Testis (tissue), 2 donors: ENCODE results near the gene FAM222B.

Experiments
- CTCF ChIP-seq, 3 experiments: fragments of 450-650 bp in 2 of 3; fragments of 200-600 bp in 1 of 3; sonication (generic) in 1 of 3; IDR thresholded peaks; one replicate each; pipeline ENCODE4 v1.5.1; 2016 to 2019; ENCODE audit warnings: antibody characterized with exemption in 3 of 3, mild to moderate bottlenecking in 2 of 3, moderate library complexity in 1 of 3
- POLR2A ChIP-seq: fragments of 450-650 bp; IDR thresholded peaks from one replicate; pipeline ENCODE4 v1.6.1; 2017; ENCODE audit warnings: antibody characterized with exemption, mild to moderate bottlenecking, moderate library complexity

GRCh38 chr17:28862561-28862960 is 20.0 kb upstream of the FAM222B start:
- TF ChIP-seq CTCF (IDR thresholded peaks at IDR 0.05) (no peak), POLR2A (no peak)
